Endothelial cell of hepatic sinusoid (primary cell): Measurements from ENCODE around the gene WDHD1.
"Not testable (repeated sequence)": the region's sequence is repeated elsewhere in the genome, so short reads cannot be mapped to it uniquely, and the experiment has no call there.

Experiments
- in situ Hi-C: cut with HindIII; loops from 2 replicates; pipeline ENCODE4 v1.10.0; 2017; ENCODE audit warnings: low sequenced_read_pairs

The WDHD1 gene

GRCh38 chr14:54909817-54910558 is 116.9 kb downstream of the WDHD1 start:
- in situ Hi-C loops: no loop called here

- in situ Hi-C loops: not testable (repeated sequence)
These were observed 117.9 kb downstream of the WDHD1 start for GRCh38 chr14:54908973-54909372.

- in situ Hi-C loops: no loop called here
These were observed 118.7 kb downstream of the WDHD1 start for GRCh38 chr14:54908190-54908589.

- in situ Hi-C loops: no loop called here
These were observed 120.8 kb downstream of the WDHD1 start for GRCh38 chr14:54906075-54906474.

- in situ Hi-C loops: no loop called here
These were observed 124.1 kb downstream of the WDHD1 start, which contains the start of gene GCH1 for GRCh38 chr14:54902521-54903420. Gene GCH1 (minus strand): TSS chr14:54902826. CDS start chr14:54902663, 163 bp downstream.

GRCh38 chr14:54902143-54902520 is 124.8 kb downstream of the WDHD1 start:
- in situ Hi-C loops: no loop called here

- in situ Hi-C loops: no loop called here
These were observed 125.3 kb downstream of the WDHD1 start for GRCh38 chr14:54901380-54902142.

GRCh38 chr14:54899573-54899972 is 127.3 kb downstream of the WDHD1 start:
- in situ Hi-C loops: no loop called here

- in situ Hi-C loops: not testable (repeated sequence)
These were observed 128.9 kb downstream of the WDHD1 start for GRCh38 chr14:54897809-54898555.

GRCh38 chr14:54895683-54896082 is 131.2 kb downstream of the WDHD1 start:
- in situ Hi-C loops: no loop called here

GRCh38 chr14:54894995-54895394 is 131.9 kb downstream of the WDHD1 start:
- in situ Hi-C loops: no loop called here

GRCh38 chr14:54893151-54893760 is 133.6 kb downstream of the WDHD1 start:
- in situ Hi-C loops: no loop called here

- in situ Hi-C loops: no loop called here
These were observed 135.2 kb downstream of the WDHD1 start for GRCh38 chr14:54891471-54892245.

GRCh38 chr14:54890788-54891187 is 136.1 kb downstream of the WDHD1 start:
- in situ Hi-C loops: no loop called here

GRCh38 chr14:54889919-54890318 is 137.0 kb downstream of the WDHD1 start:
- in situ Hi-C loops: loop anchor here (5.0 kb wide), 1 partner anchor 73 kb away; no protein-coding TSS in a partner anchor
